AG09319 (cell line): ENCODE data around the gene CHMP4B.

Experiments used
- DNase-seq: peaks from one replicate; pipeline ENCODE4 v3.0.0-alpha.2; 2010; ENCODE audit warnings: low read depth; ENCODE audit errors: extremely low read depth
- TF ChIP-seq, protein P1 (sequence below): IDR thresholded peaks from 2 replicates; pipeline ENCODE4 v1.5.1; 2011; ENCODE audit warnings: low read depth, mild to moderate bottlenecking, inconsistent platforms, low read length, moderate library complexity

CHMP4B gene

DNA sequence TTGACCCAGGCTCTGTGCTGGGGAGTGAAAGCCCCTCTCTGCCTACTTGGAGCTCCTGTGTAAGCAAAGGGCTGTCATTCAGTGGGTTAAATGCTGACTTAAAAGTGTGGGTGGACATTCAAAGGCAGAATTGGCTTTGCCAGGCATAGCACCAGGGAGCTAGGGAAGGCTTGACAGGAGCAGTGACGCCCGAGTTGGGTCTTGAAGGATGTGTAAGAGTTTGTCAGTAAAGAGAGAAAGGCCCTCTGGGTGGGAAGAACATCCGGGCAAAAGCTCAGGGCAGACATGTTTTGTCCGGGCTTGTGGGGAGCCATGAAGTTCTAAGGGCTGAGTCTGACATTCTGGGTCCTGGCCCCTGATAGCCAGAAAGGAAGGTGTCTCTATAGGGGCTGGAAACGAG lies 27.9 kb upstream of the CHMP4B start:
- DNase-seq = no peak
- TF ChIP-seq, protein P1, sequence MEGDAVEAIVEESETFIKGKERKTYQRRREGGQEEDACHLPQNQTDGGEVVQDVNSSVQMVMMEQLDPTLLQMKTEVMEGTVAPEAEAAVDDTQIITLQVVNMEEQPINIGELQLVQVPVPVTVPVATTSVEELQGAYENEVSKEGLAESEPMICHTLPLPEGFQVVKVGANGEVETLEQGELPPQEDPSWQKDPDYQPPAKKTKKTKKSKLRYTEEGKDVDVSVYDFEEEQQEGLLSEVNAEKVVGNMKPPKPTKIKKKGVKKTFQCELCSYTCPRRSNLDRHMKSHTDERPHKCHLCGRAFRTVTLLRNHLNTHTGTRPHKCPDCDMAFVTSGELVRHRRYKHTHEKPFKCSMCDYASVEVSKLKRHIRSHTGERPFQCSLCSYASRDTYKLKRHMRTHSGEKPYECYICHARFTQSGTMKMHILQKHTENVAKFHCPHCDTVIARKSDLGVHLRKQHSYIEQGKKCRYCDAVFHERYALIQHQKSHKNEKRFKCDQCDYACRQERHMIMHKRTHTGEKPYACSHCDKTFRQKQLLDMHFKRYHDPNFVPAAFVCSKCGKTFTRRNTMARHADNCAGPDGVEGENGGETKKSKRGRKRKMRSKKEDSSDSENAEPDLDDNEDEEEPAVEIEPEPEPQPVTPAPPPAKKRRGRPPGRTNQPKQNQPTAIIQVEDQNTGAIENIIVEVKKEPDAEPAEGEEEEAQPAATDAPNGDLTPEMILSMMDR = no peak

DNA sequence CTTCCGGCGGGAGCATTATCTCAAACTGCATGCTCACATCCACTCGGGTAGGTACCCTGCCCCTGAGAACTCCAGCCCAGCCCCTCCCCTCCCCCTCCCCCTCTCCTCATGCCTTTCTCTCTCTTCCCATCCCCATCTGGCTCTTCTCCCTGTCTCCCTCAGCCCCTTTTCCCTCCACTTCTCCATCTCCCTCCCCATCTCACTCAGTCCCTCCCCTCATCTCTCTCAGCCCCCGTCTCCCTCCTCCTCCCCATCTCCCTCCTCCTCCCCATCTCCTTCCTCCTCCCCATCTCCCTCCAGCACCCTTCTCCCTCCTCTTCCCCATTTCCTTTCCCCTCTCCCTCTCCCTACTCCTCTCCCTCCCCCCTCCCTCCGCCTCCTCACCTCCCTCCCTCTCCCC lies 27.3 kb upstream of the CHMP4B start:
- DNase-seq = no peak
- TF ChIP-seq, protein P1 = no peak

DNA sequence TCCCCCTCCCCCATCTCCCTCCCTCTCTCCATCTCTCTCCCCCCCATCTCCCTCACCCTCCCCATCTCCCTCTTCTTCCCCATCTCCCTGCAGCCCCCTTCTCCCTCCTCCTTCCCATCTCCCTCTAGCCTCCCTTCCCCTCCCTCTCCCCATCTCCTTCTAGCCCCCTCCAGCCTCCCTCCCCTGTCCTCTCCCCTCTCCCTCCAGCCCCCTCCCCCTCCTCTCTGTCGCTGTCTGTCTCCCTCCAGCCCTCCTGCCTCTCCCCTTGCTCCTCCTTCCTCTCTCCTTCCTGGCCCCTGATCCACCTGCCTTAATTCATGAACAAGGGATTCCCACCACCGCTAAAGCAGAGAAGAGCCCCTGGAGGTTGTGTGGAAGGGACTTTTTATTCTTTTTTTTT lies 26.9 kb upstream of the CHMP4B start:
- TF ChIP-seq, protein P1 = no peak
- no peak for DNase-seq

DNA sequence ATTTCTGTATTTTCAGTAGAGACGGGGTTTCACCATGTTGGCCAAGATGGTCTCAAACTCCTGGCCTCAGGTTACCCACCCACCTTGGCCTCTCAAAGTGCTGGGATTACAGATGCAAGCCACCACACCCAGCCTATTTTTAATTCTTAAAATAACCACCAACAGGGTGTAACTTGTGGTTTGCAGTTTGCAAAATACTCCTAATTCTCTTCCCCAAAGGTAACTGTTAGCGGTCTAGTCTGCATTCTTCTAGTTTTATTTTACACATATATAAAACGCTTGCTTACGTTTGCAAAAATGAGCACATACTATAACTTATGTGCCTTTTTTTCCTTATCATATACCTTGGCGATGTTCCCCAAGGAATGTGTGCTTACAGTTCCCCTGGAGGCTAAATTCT lies 25.6 kb upstream of the CHMP4B start:
- TF ChIP-seq, protein P1 = no peak
- DNase-seq = no peak

DNA sequence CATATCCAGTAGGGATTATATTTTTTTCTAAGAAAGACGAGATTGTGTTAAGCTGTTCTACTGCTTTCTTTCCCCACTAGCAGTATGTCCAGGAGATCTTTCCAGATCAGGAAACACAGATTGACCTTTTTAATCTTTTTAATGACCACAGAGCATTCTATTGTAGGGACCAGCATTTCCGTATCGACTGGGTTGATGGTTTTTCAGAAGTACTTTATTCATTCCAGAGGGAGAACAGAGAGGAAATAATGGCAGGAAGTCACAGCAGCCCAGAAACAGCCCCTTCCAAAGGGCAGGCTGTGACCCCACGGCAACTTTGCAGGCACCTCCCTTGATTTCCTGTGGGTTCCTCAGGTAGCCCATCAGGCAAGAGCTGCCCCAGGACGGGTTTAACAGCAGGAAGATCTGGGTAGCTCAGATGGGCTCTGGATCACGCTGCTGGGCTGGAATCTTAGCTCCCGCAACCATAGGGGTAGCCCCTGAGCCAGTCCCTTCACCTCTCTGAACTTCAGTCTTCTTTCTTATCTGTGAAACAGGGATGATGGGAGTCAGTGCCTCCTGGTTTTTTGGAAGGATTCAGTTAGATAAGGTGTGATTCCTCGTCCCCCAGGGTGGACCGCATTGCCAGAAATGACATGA lies 23.8 kb upstream of the CHMP4B start:
- DNase-seq = no peak
- TF ChIP-seq, protein P1 = no peak

DNA sequence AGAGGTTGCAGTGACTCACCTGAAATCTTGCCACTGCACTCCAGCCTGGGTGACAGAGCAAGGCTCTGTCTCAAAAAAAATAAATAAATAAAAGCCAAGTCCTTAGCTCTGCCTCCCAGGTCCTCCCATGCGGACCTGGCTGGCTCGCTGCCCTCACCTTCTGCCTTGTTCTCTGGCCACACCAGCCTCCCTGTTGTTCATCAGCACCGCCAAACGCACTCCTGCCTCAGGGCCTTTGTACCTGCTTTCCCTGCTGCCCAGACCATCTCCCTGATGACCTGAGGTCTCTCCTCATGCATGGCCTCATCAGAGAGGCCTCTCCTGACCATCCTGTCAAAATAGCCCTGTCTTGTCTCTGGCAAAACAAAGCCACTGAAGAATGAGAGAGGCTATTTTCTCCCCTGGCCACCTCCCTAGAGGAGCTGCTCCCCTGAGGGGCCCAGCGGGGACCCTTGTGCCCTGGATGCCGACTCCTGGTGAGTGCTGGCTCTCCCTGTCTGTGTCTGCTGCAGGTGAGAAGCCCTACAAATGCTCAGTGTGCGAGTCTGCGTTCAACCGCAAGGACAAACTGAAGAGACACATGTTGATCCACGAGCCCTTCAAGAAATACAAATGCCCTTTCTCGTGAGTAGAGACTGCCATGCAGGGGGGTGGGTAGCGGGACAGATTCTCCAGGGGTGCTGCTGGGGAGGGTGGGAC lies 22.6 kb upstream of the CHMP4B start:
- DNase-seq = no peak

More for the DNA sequence above, 22.6 kb upstream of the CHMP4B start:
- TF ChIP-seq, protein P1 = no peak
